Astrocyte (in vitro differentiated cells and primary cell): Measurements from ENCODE around the gene DIP2B.

Source experiments
- EZH2 ChIP-seq: IDR thresholded peaks from 2 replicates; pipeline ENCODE4 v1.6.1; 2012; ENCODE audit warnings: mild to moderate bottlenecking, low read length, inconsistent platforms; ENCODE audit not compliant: insufficient read depth
- TF ChIP-seq, protein P1 (sequence below): IDR thresholded peaks from 2 replicates; pipeline ENCODE4 v1.5.1; 2011; ENCODE audit warnings: low read depth, mild to moderate bottlenecking, inconsistent platforms, low read length, moderate library complexity; ENCODE audit not compliant: insufficient read depth

DNA sequence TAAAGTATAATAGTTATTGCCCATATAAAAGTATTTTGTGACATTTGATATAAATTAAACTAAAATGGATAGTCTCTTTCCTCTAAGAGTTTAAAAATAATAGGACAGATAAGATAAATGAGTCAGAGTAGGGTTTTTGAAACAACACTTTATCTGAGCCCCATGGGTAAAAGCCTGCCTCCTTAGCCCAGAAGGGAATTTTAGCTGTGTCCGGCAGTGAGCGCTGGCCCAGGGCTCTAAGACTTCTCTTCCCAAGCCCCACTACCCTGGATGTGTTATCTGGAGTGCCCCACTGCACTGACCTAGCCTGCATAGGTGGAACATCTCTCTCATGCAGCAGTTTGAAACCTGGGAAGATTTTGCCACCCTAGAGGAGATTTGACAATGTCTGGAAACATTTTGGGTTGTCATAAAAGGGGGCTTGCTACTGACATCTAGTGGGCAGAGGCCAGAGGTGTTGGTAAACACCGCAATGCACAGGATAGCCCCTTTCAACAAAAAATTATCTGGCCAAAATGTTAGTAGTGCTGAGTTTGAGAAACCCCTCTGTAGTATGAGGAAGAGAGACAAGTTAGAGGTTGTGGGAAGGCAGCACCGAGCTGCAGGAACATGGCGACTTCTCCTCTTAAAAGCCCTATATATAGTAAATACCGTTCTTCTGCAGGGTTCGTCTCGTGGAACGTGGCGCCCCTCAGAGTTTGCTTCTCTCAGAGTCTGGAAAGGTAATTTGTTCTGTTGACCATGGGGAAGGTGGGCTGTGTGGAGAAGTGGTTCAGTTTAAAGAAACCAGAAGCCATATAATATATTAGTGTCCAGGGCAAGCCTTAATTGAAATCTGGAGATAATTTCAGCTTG, 229.9 kb downstream of the DIP2B start:
- TF ChIP-seq, protein P1, sequence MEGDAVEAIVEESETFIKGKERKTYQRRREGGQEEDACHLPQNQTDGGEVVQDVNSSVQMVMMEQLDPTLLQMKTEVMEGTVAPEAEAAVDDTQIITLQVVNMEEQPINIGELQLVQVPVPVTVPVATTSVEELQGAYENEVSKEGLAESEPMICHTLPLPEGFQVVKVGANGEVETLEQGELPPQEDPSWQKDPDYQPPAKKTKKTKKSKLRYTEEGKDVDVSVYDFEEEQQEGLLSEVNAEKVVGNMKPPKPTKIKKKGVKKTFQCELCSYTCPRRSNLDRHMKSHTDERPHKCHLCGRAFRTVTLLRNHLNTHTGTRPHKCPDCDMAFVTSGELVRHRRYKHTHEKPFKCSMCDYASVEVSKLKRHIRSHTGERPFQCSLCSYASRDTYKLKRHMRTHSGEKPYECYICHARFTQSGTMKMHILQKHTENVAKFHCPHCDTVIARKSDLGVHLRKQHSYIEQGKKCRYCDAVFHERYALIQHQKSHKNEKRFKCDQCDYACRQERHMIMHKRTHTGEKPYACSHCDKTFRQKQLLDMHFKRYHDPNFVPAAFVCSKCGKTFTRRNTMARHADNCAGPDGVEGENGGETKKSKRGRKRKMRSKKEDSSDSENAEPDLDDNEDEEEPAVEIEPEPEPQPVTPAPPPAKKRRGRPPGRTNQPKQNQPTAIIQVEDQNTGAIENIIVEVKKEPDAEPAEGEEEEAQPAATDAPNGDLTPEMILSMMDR: peak; percentile 75
- no peak for TF ChIP-seq EZH2
